PC-9 (cell line): Measurements from ENCODE around the gene AXIN2.

ENCODE experiments used
- CTCF ChIP-seq: fragments of 200-600 bp; sonication (generic); conservative IDR thresholded peaks from 2 replicates; pipeline ENCODE4 v1.6.1; 2017; ENCODE audit warnings: mixed run types, antibody characterized with exemption, mild to moderate bottlenecking, moderate library complexity
- EZH2 ChIP-seq: fragments of 200-600 bp; sonication (generic); IDR thresholded peaks from 2 replicates; pipeline ENCODE4 v1.8.0; 2017; ENCODE audit warnings: antibody characterized with exemption, low read depth

GRCh38 chr17:65565559-65565958 lies 4.1 kb upstream of the AXIN2 start:
- TF ChIP-seq CTCF (no peak), EZH2 (no peak)
